ENCODE results near the gene DNAH17. TPM values are rescaled to one million over a fixed set of nuclear protein-coding genes. Genes with fewer than 3 reads are reported as not detected.

The DNAH17 gene
- polyA plus RNA-seq, 3 donors: 0.01 to 0.51 (median 0.11) TPM

- DNase-seq: no peak
- H3K27ac ChIP-seq (ENCODE audit: low read depth in 1 of 2, low read length in 2 of 2): no peak overlapping the region
- H3K79me2 ChIP-seq (ENCODE audit: insufficient read depth, low read length): no peaks in the 10 kb centered on the region
- Mint-ChIP-seq H3K27me3 (ENCODE audit: low read depth in 3 of 3) (peaks cover 0 to 6% (median 5%) of the 10 kb centered on the region in 3 donors), H3K27ac (no peak overlapping the region), H3K4me1 (no peaks in the 10 kb centered on the region), H3K36me3 (no peaks in the 10 kb centered on the region), H3K9me3 (peaks cover 0 to 3% (median 0%) of the 10 kb centered on the region in 7 donors), H3K4me3 (no peak overlapping the region)
- H3K4me2 ChIP-seq (replicated peaks; ENCODE audit: extremely low read depth, low read length, poor library complexity, severe bottlenecking): no peak overlapping the region
- H3K9ac ChIP-seq (ENCODE audit: insufficient read depth, low read length, poor library complexity, severe bottlenecking): no peak overlapping the region
- H3K27me3 ChIP-seq (ENCODE audit: control insufficient read depth in 2 of 2, insufficient read depth in 2 of 2, low read length in 2 of 2): no peaks in the 10 kb centered on the region
- H4K20me1 ChIP-seq (ENCODE audit: insufficient read depth, low read length): no peaks in the 10 kb centered on the region
- H3K4me3 ChIP-seq (replicated peaks in 1 of 3; ENCODE audit: low read depth in 2 of 3, low read length in 3 of 3): no peak overlapping the region
- H3K9me3 ChIP-seq (replicated peaks in 1 of 2; ENCODE audit: control insufficient read depth in 1 of 2, insufficient read depth in 1 of 2, low read length in 2 of 2): no peaks in the 10 kb centered on the region
- no peak for TF ChIP-seq CTCF (IDR thresholded peaks at IDR 0.05)
- intact Hi-C loops (cut with micrococcal nuclease): no loop called here
- no peaks in the 10 kb centered on the region for H3K36me3 ChIP-seq (replicated peaks in 1 of 2; ENCODE audit: control insufficient read depth in 1 of 2, insufficient read depth in 2 of 2, low read length in 2 of 2)
- H3K4me1 ChIP-seq (ENCODE audit: control insufficient read depth in 1 of 2, insufficient read depth in 2 of 2, low read length in 2 of 2): no peaks in the 10 kb centered on the region
- H2AFZ ChIP-seq (ENCODE audit: insufficient read depth, low read depth, low read length, poor library complexity, severe bottlenecking): no peak overlapping the region
- WGBS (ENCODE audit: insufficient coverage): 89% methylated on average over 2 of the region's 4 CpGs
Observed at GRCh38 chr17:78515480-78515879, 61.7 kb downstream of the DNAH17 start.

- Histone ChIP-seq H3K27me3 (ENCODE audit: control insufficient read depth in 2 of 2, insufficient read depth in 2 of 2, low read length in 2 of 2) (no peaks in the 10 kb centered on the region), H4K20me1 (ENCODE audit: insufficient read depth, low read length) (no peaks in the 10 kb centered on the region), H2AFZ (ENCODE audit: insufficient read depth, low read depth, low read length, poor library complexity, severe bottlenecking) (no peak overlapping the region), H3K4me1 (ENCODE audit: control insufficient read depth in 1 of 2, insufficient read depth in 2 of 2, low read length in 2 of 2) (no peaks in the 10 kb centered on the region), H3K27ac (ENCODE audit: low read depth in 1 of 2, low read length in 2 of 2) (no peak overlapping the region), H3K9ac (ENCODE audit: insufficient read depth, low read length, poor library complexity, severe bottlenecking) (no peak overlapping the region), H3K4me2 (replicated peaks; ENCODE audit: extremely low read depth, low read length, poor library complexity, severe bottlenecking) (no peak overlapping the region), H3K4me3 (replicated peaks in 1 of 3; ENCODE audit: low read depth in 2 of 3, low read length in 3 of 3) (no peak overlapping the region), H3K9me3 (replicated peaks in 1 of 2; ENCODE audit: control insufficient read depth in 1 of 2, insufficient read depth in 1 of 2, low read length in 2 of 2) (no peaks in the 10 kb centered on the region), H3K36me3 (replicated peaks in 1 of 2; ENCODE audit: control insufficient read depth in 1 of 2, insufficient read depth in 2 of 2, low read length in 2 of 2) (no peaks in the 10 kb centered on the region), H3K79me2 (ENCODE audit: insufficient read depth, low read length) (no peaks in the 10 kb centered on the region)
- Mint-ChIP-seq H3K4me1 (no peaks in the 10 kb centered on the region), H3K27ac (no peak overlapping the region), H3K36me3 (no peaks in the 10 kb centered on the region), H3K4me3 (no peak overlapping the region), H3K9me3 (peaks cover 0 to 3% (median 0%) of the 10 kb centered on the region in 7 donors), H3K27me3 (ENCODE audit: low read depth in 3 of 3) (peaks cover 0 to 6% (median 5%) of the 10 kb centered on the region in 3 donors)
- no peak for DNase-seq
- WGBS (ENCODE audit: insufficient coverage): 92% methylated on average over 16 of the region's 18 CpGs
- intact Hi-C loops (cut with micrococcal nuclease): no loop called here
- TF ChIP-seq CTCF (IDR thresholded peaks at IDR 0.05): no peak
Observed at GRCh38 chr17:78514521-78514920, 62.7 kb downstream of the DNAH17 start.

All from CD14-positive monocyte (primary cell).